ENCODE data around the gene C1orf198.

GRCh38 chr1:230823426-230823825, 44.9 kb downstream of the C1orf198 start:
- TF ChIP-seq RAD21 (conservative IDR thresholded peaks at IDR 0.05 in 1 of 2, IDR thresholded peaks at IDR 0.05 in 1 of 2): no peak
- no peak for TF ChIP-seq CTCF (IDR thresholded peaks at IDR 0.05)
- TF ChIP-seq POLR2AphosphoS2 (conservative IDR thresholded peaks at IDR 0.05; ENCODE audit: low read length): no peak
- no peak for TF ChIP-seq POLR2A (IDR thresholded peaks at IDR 0.05; ENCODE audit: low read length)
- TF ChIP-seq MAX (IDR thresholded peaks at IDR 0.05): no peak
- TF ChIP-seq ZNF302 (CRISPR knock-in tag; IDR thresholded peaks at IDR 0.05): no peak
- no peak for TF ChIP-seq MAFK (IDR thresholded peaks at IDR 0.05; ENCODE audit: partially characterized antibody)
